HEK293 (cell line): ENCODE measurements around the gene ITPRIPL2.

ENCODE experiments used
- CTCF ChIP-seq: fragments of 450-650 bp; formaldehyde crosslinking; IDR thresholded peaks from 2 replicates; pipeline ENCODE4 v1.5.1; 2016; ENCODE audit warnings: missing biosample characterization, missing genetic modification characterization
- TSHZ1 ChIP-seq: fragments of 450-650 bp; formaldehyde crosslinking; IDR thresholded peaks from 2 replicates; pipeline ENCODE4 v1.5.1; 2016; ENCODE audit warnings: missing biosample characterization, missing genetic modification characterization, borderline replicate concordance
- ZNF140 ChIP-seq: fragments of 450-650 bp; formaldehyde crosslinking; IDR thresholded peaks from 2 replicates; pipeline ENCODE4 v1.5.1; 2016; ENCODE audit warnings: missing biosample characterization, missing genetic modification characterization
- ZNF48 ChIP-seq: fragments of 450-650 bp; formaldehyde crosslinking; IDR thresholded peaks from 2 replicates; pipeline ENCODE4 v1.5.1; 2016; ENCODE audit warnings: missing biosample characterization, missing genetic modification characterization
- ZNF501 ChIP-seq: fragments of 450-650 bp; formaldehyde crosslinking; IDR thresholded peaks from 2 replicates; pipeline ENCODE4 v1.5.1; 2016; ENCODE audit warnings: missing biosample characterization, missing genetic modification characterization
- ZNF837 ChIP-seq: fragments of 450-650 bp; formaldehyde crosslinking; IDR thresholded peaks from 2 replicates; pipeline ENCODE4 v1.5.1; 2016; ENCODE audit warnings: missing biosample characterization, missing genetic modification characterization

GRCh38 chr16:19168371-19169081 is 54.8 kb downstream of the ITPRIPL2 start:
- peak; percentile 6; the same call in 1 of the 2 replicates for TF ChIP-seq CTCF (tag by site-specific recombination)
- TF ChIP-seq TSHZ1 (tag by site-specific recombination), result no peak
- no peak for TF ChIP-seq ZNF48 (tag by site-specific recombination)
- TF ChIP-seq ZNF140 (tag by site-specific recombination), result no peak
- no peak for TF ChIP-seq ZNF501 (tag by site-specific recombination)
- no peak for TF ChIP-seq ZNF837 (tag by site-specific recombination)
